Fibroblast of lung (primary cell): ENCODE results near the gene CDH4.

Experiments used
- EZH2 ChIP-seq: IDR thresholded peaks from 2 replicates; pipeline ENCODE4 v1.5.1; 2012; ENCODE audit warnings: low read length, control low read depth, mild to moderate bottlenecking; ENCODE audit errors: missing control alignments
- TF ChIP-seq, protein P1 (sequence below), 2 donors: IDR thresholded peaks in 1 of 2; conservative IDR thresholded peaks in 1 of 2; 1 replicate in 1 of 2; 2 replicates in 1 of 2; pipeline ENCODE4 v1.5.1; 2011 to 2012; ENCODE audit warnings: low read length in 2 of 2, control low read depth in 1 of 2, inconsistent platforms in 1 of 2, low read depth in 1 of 2, mild to moderate bottlenecking in 1 of 2

DNA sequence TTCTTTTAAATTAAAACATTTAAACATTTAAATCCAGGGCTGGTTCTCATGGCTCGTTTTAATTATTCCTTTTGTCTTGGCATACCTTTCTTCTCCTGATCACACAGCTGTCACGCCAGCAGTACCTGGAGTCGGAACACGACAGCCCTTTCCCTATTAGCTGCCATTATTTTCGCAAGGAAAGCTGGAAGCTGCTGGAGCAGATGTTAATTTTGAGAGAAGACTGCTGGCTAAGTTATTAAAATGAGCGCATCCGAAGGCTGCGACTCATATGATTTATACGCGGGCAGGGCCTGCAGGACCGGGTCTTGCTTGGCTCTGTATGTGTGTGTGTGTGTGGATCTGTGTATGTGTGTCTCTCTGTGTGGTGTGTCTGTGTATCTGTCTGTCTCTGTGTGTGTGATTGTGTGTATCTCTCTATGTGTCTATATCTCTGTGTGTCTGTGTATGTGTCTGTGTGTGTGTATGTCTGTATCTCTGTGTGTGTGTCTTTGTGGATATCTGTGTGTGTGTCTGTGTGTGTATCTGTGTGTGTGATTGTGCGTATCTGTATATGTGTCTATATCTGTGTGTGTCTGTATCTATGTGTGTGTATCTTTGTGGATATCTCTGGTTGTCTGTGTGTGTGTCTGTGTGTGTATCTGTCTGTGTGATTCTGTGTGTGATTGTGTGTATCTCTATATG is 191.5 kb downstream of the CDH4 start:
- TF ChIP-seq, protein P1, sequence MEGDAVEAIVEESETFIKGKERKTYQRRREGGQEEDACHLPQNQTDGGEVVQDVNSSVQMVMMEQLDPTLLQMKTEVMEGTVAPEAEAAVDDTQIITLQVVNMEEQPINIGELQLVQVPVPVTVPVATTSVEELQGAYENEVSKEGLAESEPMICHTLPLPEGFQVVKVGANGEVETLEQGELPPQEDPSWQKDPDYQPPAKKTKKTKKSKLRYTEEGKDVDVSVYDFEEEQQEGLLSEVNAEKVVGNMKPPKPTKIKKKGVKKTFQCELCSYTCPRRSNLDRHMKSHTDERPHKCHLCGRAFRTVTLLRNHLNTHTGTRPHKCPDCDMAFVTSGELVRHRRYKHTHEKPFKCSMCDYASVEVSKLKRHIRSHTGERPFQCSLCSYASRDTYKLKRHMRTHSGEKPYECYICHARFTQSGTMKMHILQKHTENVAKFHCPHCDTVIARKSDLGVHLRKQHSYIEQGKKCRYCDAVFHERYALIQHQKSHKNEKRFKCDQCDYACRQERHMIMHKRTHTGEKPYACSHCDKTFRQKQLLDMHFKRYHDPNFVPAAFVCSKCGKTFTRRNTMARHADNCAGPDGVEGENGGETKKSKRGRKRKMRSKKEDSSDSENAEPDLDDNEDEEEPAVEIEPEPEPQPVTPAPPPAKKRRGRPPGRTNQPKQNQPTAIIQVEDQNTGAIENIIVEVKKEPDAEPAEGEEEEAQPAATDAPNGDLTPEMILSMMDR (conservative IDR thresholded peaks at IDR 0.05 in 1 of 2, IDR thresholded peaks at IDR 0.05 in 1 of 2; ENCODE audit: low read depth in 1 of 2, low read length in 2 of 2), result no peak
- no peak for TF ChIP-seq EZH2
